Measurements from ENCODE around the gene SLC8A2.
A peak's percentile ranks its signal among the peaks of the same experiment; 100 is the strongest.

Gene SLC8A2

DNA sequence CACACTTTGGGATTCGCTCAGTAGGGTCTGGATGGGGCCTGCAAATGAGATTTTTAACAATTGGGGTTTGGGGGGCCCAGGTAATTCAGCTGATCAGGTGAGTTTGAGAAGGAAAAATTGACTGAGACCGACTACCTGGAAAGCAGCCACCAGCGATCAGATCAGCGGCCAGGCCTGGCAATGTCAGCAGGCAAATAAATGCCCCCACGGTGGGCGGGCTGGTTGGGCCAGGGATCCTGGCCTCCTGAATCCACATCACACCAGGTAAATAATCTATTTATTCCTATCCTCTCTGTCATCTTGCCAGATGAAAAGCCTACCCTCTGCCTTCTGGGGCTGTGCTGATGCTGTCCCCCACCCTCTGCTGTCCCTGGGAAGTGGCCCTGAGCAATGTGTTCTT lies 33.8 kb upstream of the SLC8A2 start:
- no peak overlapping the region for H3K4me3 ChIP-seq (ENCODE audit: low read length)
- DNase-seq (ENCODE audit: low read depth, low spot score): no peak

GRCh38 chr19:47503826-47504150 lies 32.1 kb upstream of the SLC8A2 start:
- H3K4me3 ChIP-seq (ENCODE audit: low read length): no peak overlapping the region
- no peak for DNase-seq (ENCODE audit: low read depth, low spot score)

- H3K4me3 ChIP-seq (ENCODE audit: low read length): no peak overlapping the region
Observed at GRCh38 chr19:47503130-47503825, 31.6 kb upstream of the SLC8A2 start.

GRCh38 chr19:47499863-47500830 lies 28.5 kb upstream of the SLC8A2 start:
- DNase-seq (ENCODE audit: low read depth, low spot score): no peak
- H3K4me3 ChIP-seq (ENCODE audit: low read length): no peak overlapping the region

More at GRCh38 chr19:47503130-47503825, 31.6 kb upstream of the SLC8A2 start:
- DNase-seq (ENCODE audit: low read depth, low spot score): no peak

DNA sequence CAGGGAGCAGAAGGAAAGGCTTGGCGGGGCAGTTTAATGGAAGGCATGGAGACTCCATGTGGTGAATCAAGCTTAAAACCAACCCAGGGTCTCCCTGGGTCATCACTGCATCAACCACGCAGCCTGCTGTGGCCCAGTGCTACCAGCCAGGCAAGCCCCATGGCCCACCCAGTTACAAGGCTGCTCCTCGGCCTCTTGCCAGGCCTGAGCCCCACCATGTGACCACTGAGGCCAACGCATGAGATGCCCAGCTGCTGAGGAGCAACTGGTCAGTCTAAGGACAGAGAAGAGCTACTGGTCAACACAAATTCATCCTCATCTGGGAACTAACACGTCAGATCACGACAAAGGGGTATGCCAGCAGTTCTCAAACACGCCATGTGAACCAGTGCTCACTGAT lies 27.7 kb upstream of the SLC8A2 start:
- H3K4me3 ChIP-seq (ENCODE audit: low read length): no peak overlapping the region
- no peak for DNase-seq (ENCODE audit: low read depth, low spot score)

GRCh38 chr19:47498561-47498960 lies 26.9 kb upstream of the SLC8A2 start:
- no peak for DNase-seq (ENCODE audit: low read depth, low spot score)
- H3K4me3 ChIP-seq (ENCODE audit: low read length): no peak overlapping the region

DNA sequence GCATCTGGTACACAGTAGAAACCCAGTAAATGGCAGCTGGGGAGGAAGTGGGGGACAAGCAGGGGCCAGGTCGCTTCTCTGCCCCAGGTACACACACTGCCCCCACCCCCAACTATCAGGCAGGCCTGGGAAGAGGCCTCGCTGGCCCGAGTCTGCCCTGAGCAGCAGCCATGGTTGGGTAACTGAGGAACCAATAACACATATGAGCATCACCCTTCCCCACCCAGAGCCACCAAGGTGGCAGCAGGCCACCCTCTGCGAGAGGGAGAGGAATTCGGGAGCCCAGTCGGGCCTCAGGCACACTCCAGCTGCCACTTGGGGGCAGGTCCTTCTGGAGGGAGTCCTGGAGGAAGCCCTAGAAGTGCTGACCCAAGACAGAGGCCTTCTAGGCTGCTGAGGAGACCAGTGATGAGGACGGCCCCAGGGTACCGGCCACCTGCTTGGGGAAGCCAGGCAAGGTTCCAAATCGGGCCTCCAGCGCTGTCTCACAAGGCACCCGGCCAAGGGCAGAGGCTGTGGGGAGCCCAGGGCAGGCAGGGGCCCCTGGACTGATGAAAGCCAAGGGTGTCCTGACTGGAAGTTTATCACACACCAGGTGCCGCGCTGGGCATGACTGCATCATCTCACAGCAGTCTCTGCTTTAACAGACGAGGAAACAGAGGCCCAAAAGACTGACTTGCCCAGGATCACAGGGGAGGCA lies 26.3 kb upstream of the SLC8A2 start:
- no peak for DNase-seq (ENCODE audit: low read depth, low spot score)
- no peak overlapping the region for H3K4me3 ChIP-seq (ENCODE audit: low read length)

GRCh38 chr19:47497050-47497766 lies 25.5 kb upstream of the SLC8A2 start:
- DNase-seq (ENCODE audit: low read depth, low spot score): no peak
- no peak overlapping the region for H3K4me3 ChIP-seq (ENCODE audit: low read length)

- peak; percentile 68 for DNase-seq (ENCODE audit: low read depth, low spot score)
- no peak overlapping the region for H3K4me3 ChIP-seq (ENCODE audit: low read length)
Observed at GRCh38 chr19:47495478-47496372, 24.0 kb upstream of the SLC8A2 start.

- no peak for DNase-seq (ENCODE audit: low read depth, low spot score)
Observed at GRCh38 chr19:47494729-47495128, 23.0 kb upstream of the SLC8A2 start.

GRCh38 chr19:47494211-47494547 lies 22.5 kb upstream of the SLC8A2 start:
- DNase-seq (ENCODE audit: low read depth, low spot score): no peak
- no peak overlapping the region for H3K4me3 ChIP-seq (ENCODE audit: low read length)

More at GRCh38 chr19:47494729-47495128, 23.0 kb upstream of the SLC8A2 start:
- no peak overlapping the region for H3K4me3 ChIP-seq (ENCODE audit: low read length)

- H3K4me3 ChIP-seq (ENCODE audit: low read length): no peak overlapping the region
- DNase-seq (ENCODE audit: low read depth, low spot score): no peak
Observed at GRCh38 chr19:47493378-47494210, 21.9 kb upstream of the SLC8A2 start.

GRCh38 chr19:47492571-47493377 lies 21.1 kb upstream of the SLC8A2 start:
- no peak for DNase-seq (ENCODE audit: low read depth, low spot score)
- H3K4me3 ChIP-seq (ENCODE audit: low read length): no peak overlapping the region

GRCh38 chr19:47492137-47492533 lies 20.4 kb upstream of the SLC8A2 start:
- no peak overlapping the region for H3K4me3 ChIP-seq (ENCODE audit: low read length)
- no peak for DNase-seq (ENCODE audit: low read depth, low spot score)

DNA sequence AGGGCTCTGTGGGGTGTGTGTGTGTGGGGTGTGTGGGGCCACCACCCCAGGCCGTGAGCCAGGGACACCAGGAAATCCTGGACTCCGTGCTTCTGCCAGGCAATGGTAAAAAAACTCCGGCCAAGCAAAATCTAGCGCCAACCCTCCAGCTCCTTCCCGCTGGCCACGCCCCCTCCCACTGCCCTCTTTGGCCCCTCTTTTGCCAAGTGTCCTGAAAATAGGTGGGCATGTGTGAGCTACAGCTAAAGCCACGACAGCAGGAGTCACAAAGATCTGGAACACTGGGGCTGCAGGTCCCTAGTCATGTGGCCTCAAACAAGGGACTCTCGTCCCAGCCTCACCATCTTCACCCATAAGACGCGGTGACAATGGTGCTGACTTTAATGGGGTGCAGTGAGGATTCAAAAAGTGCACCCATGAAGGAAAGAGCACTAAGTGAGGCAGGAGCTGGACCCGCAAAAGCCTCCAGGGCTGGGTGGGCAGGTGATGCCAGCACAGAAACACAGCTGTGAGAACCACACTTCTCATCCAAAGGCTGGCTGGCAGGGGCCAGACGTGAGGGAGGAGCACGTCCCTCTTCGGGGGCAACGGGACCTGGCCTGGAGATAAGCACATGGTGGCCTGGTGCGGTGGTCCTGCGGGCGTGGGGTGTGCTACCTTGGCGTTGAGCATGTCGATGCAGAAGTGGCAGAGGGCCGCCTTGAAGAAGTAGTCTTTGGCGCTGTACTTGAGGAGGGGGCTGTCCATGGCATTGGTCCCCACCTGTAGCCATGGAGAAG lies 19.9 kb upstream of the SLC8A2 start:
- no peak for DNase-seq (ENCODE audit: low read depth, low spot score)
- no peak overlapping the region for H3K4me3 ChIP-seq (ENCODE audit: low read length)

DNA sequence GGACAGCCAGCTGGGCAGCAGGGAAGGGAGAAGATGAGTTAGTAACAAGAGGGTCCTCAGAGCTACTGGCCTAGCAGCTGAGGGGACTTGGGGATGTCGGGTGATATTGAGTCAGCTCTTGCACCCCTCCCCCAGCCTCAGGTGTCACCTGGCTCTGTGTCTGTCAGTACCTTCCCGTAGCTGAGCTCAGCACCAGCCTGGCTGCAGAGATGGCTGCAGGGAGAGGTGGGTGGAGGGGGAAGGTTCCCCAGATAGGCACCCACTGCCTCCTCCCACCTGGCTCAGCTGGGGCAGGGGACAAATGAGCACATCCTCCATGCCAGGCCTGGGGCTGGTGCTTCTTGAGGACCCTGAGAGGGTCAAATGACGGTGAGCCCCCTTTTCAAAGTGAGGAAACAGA lies 19.2 kb upstream of the SLC8A2 start:
- H3K4me3 ChIP-seq (ENCODE audit: low read length): no peak overlapping the region
- DNase-seq (ENCODE audit: low read depth, low spot score): no peak

All from Jurkat, Clone E6-1 (cell line).